Measurements from ENCODE around the gene PRKAG2.

DNA sequence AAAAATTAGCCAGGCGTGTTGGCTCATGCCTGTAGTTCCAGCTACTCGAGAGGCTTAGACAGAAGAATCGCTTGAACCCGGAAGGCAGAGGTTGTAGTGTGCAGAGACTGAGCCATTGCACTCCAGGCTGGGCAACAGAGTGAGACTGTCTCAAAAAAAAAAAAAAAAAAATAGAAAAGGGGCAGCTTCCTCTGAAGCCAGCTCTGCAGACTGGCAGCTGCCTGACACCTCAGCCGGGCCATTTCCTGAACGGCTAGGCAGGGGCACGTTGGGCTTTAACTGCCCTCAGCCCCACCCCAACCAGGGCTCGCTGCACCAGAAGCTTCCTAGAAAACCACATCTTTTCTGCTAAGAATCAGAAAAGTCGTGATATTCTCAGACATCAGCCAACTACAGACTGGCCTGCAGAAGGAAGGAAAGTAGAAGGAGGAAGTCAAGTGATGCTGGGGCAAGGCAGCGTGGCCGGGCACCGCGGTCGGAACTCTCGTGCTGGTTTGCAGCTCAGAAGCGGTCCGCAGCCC lies 38.0 kb downstream of the PRKAG2 start:
- no peak for TF ChIP-seq CTCF (IDR thresholded peaks at IDR 0.05; ENCODE audit: low read length)
- TF ChIP-seq EZH2 (IDR thresholded peaks at IDR 0.05; ENCODE audit: borderline replicate concordance, low read length) = no peak

Measured in OCI-LY1 (cell line).